GM23338 (cell line): ENCODE results near the gene IFT52. TPM values are rescaled to one million over a fixed set of nuclear protein-coding genes. Genes with fewer than 3 reads are reported as not detected.

Experiments used
- ATAC-seq: fragments of 200-7000 bp; cut with Tn5 transposase; 3 replicates; pipeline ENCODE4 v1.9.1; 2020
- DNase-seq: peaks from one replicate; pipeline ENCODE4 v3.0.0-alpha.2; 2015; ENCODE audit warnings: low spot score
- H2AFZ ChIP-seq: fragments of 200-600 bp; sonication (generic); 2 replicates; pipeline ENCODE4 v1.8.0; 2016; ENCODE audit warnings: antibody characterized with exemption, mild to moderate bottlenecking, moderate library complexity
- H3F3A ChIP-seq: fragments of 200-600 bp; sonication (generic); replicated peaks from 2 replicates; pipeline ENCODE4 v1.8.0; 2017; ENCODE audit warnings: antibody characterized with exemption, mixed run types, low read depth
- H3K27ac ChIP-seq: fragments of 200-600 bp; sonication (generic); 2 replicates; pipeline ENCODE4 v1.6.1; 2016; ENCODE audit warnings: low read depth
- H3K27me3 ChIP-seq: fragments of 200-600 bp; sonication (generic); 2 replicates; pipeline ENCODE4 v1.8.0; 2016; ENCODE audit warnings: mild to moderate bottlenecking, mixed run types, moderate library complexity; ENCODE audit not compliant: insufficient read depth
- H3K36me3 ChIP-seq: fragments of 200-600 bp; sonication (generic); 2 replicates; pipeline ENCODE4 v1.8.0; 2016; ENCODE audit warnings: mild to moderate bottlenecking; ENCODE audit not compliant: insufficient read depth
- H3K4me1 ChIP-seq: fragments of 200-600 bp; sonication (generic); 2 replicates; pipeline ENCODE4 v1.8.0; 2016; ENCODE audit warnings: mild to moderate bottlenecking, moderate library complexity; ENCODE audit not compliant: insufficient read depth
- H3K4me2 ChIP-seq: fragments of 200-600 bp; sonication (generic); 2 replicates; pipeline ENCODE4 v1.7.1; 2017; ENCODE audit warnings: mixed run types
- H3K4me3 ChIP-seq: fragments of 200-600 bp; sonication (generic); 2 replicates; pipeline ENCODE4 v1.6.1; 2016; ENCODE audit warnings: mixed run types
- H3K79me2 ChIP-seq: fragments of 200-600 bp; sonication (generic); replicated peaks from 2 replicates; pipeline ENCODE4 v1.8.0; 2017; ENCODE audit warnings: mild to moderate bottlenecking; ENCODE audit not compliant: insufficient read depth
- H3K9me2 ChIP-seq: fragments of 200-600 bp; sonication (generic); 2 replicates; pipeline ENCODE4 v1.8.0; 2017; ENCODE audit not compliant: insufficient read depth
- H4K20me1 ChIP-seq: fragments of 200-600 bp; sonication (generic); replicated peaks from 2 replicates; pipeline ENCODE4 v1.8.0; 2017; ENCODE audit warnings: mild to moderate bottlenecking; ENCODE audit not compliant: insufficient read depth
- H3K27ac Mint-ChIP-seq: 2 replicates; pipeline ENCODE4 v1.8.0; 2020; ENCODE audit warnings: inconsistent platforms, mild to moderate bottlenecking, moderate library complexity, mixed read lengths
- H3K27me3 Mint-ChIP-seq: 3 replicates; pipeline ENCODE4 v1.8.0; 2022; ENCODE audit warnings: low read depth, mild to moderate bottlenecking, moderate library complexity, mixed read lengths, inconsistent platforms; ENCODE audit not compliant: insufficient read depth, poor library complexity
- H3K36me3 Mint-ChIP-seq: 3 replicates; pipeline ENCODE4 v1.8.0; 2021; ENCODE audit warnings: low read depth, mild to moderate bottlenecking, inconsistent platforms, moderate library complexity, mixed read lengths
- H3K4me1 Mint-ChIP-seq: 3 replicates; pipeline ENCODE4 v1.8.0; 2020; ENCODE audit warnings: mild to moderate bottlenecking, inconsistent platforms, mixed read lengths
- H3K4me3 Mint-ChIP-seq: 3 replicates; pipeline ENCODE4 v1.8.0; 2021; ENCODE audit warnings: moderate library complexity, mild to moderate bottlenecking, inconsistent platforms, mixed read lengths
- H3K9me3 Mint-ChIP-seq: 3 replicates; pipeline ENCODE4 v1.8.0; 2020; ENCODE audit warnings: moderate library complexity, mild to moderate bottlenecking, inconsistent platforms, mixed read lengths
- CREB1 ChIP-seq: fragments of 250-450 bp; sonication (Bioruptor Pico); IDR thresholded peaks from 2 replicates; pipeline ENCODE4 v1.5.0; 2020; ENCODE audit warnings: low read depth, mild to moderate bottlenecking, moderate library complexity
- ETS1 ChIP-seq: IDR thresholded peaks from 2 replicates; pipeline ENCODE4 v1.6.1; 2016; ENCODE audit warnings: antibody characterized with exemption
- EZH2 ChIP-seq: fragments of 200-600 bp; sonication (generic); IDR thresholded peaks from one replicate; pipeline ENCODE4 v1.8.0; 2017; ENCODE audit warnings: antibody characterized with exemption, mild to moderate bottlenecking, low read depth; ENCODE audit not compliant: unreplicated experiment
- EZH2phosphoT487 ChIP-seq: fragments of 200-600 bp; sonication (generic); IDR thresholded peaks from one replicate; pipeline ENCODE4 v1.8.1; 2018; ENCODE audit warnings: antibody characterized with exemption; ENCODE audit not compliant: unreplicated experiment
- JUNB ChIP-seq: IDR thresholded peaks from one replicate; pipeline ENCODE4 v1.6.1; 2016; ENCODE audit warnings: antibody characterized with exemption; ENCODE audit not compliant: unreplicated experiment
- NANOG ChIP-seq: IDR thresholded peaks from 2 replicates; pipeline ENCODE4 v1.6.1; 2016; ENCODE audit warnings: antibody characterized with exemption, borderline replicate concordance
- REST ChIP-seq: IDR thresholded peaks from one replicate; pipeline ENCODE4 v1.6.1; 2018; ENCODE audit warnings: antibody characterized with exemption; ENCODE audit not compliant: unreplicated experiment
- STAT1 ChIP-seq: IDR thresholded peaks from one replicate; pipeline ENCODE4 v1.6.1; 2016; ENCODE audit warnings: antibody characterized with exemption; ENCODE audit not compliant: unreplicated experiment
- ZNF331 ChIP-seq: fragments of 250-450 bp; sonication (Bioruptor Pico); IDR thresholded peaks from 2 replicates; pipeline ENCODE4 v1.5.0; 2020; ENCODE audit warnings: low read depth, mild to moderate bottlenecking, moderate library complexity
- polyA plus RNA-seq: library from polyadenylated mRNA; unstranded; fragments of >200 nt; fragmentation: Nextera tagmentation; extraction: Ambion mirVana; gene quantifications from 2 replicates; pipeline ENCODE4 v1.2.1, GENCODE V29; 2016
- total RNA-seq: library from RNA; depleted of rRNA; stranded (reverse); fragments of >200 nt; shearing (Covaris generic); gene quantifications from 2 replicates; pipeline ENCODE4 v1.2.3, GENCODE V29; 2014
- TF ChIP-seq, protein P1 (sequence below), 2 experiments: fragments of 200-600 bp in 1 of 2; sonication (generic) in 1 of 2; conservative IDR thresholded peaks; 2 replicates each; pipeline versions ENCODE4 v1.5.1 to v1.6.1; 2016 to 2017; ENCODE audit warnings: antibody characterized with exemption in 2 of 2, low read depth in 2 of 2, mild to moderate bottlenecking in 2 of 2, moderate library complexity in 1 of 2

Gene IFT52
- total and polyA plus RNA-seq, 2 experiments from 2014 or later: 30.4 to 39.8 TPM

DNA sequence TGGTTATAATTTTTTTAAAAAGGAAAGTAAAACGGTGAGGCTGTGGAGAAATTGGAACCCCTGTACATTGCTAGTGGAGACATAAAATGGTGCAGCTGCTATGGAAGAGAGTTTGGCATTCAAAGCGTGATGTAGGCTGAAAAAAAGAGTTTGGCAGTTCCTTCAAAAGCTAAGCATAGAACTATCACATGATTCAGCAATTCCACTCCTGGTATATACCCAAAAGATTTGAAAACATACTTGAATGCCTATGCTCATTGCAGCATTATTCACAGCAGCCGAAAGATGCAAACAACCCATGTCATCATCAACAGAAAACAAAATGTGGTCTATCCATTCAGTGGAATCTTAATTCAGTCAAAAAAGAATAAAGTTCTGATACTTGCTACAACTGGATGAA is 36.4 kb upstream of the IFT52 start:
- Mint-ChIP-seq H3K4me1 (peaks cover 7% of the 10 kb centered on the region; the same call in 2 of the 3 replicates), H3K27ac (no peak overlapping the region), H3K9me3 (no peaks in the 10 kb centered on the region), H3K36me3 (no peaks in the 10 kb centered on the region; the same call in 2 of the 3 replicates), H3K27me3 (peaks cover 3% of the 10 kb centered on the region), H3K4me3 (no peak overlapping the region)
- Histone ChIP-seq H3K79me2 (no peaks in the 10 kb centered on the region), H3K4me3 (no peak overlapping the region), H3K9me2 (no peaks in the 10 kb centered on the region), H3K27me3 (no peaks in the 10 kb centered on the region), H3K27ac (no peak overlapping the region), H3K36me3 (no peaks in the 10 kb centered on the region), H4K20me1 (no peaks in the 10 kb centered on the region), H3F3A (no peaks in the 10 kb centered on the region), H3K4me2 (no peak overlapping the region), H3K4me1 (no peaks in the 10 kb centered on the region), H2AFZ (no peak overlapping the region)
- no peak for DNase-seq
- TF ChIP-seq CREB1 (CRISPR knock-in tag) (no peak), EZH2phosphoT487 (no peak), JUNB (no peak), ETS1 (no peak), NANOG (no peak)
- TF ChIP-seq, protein P1, sequence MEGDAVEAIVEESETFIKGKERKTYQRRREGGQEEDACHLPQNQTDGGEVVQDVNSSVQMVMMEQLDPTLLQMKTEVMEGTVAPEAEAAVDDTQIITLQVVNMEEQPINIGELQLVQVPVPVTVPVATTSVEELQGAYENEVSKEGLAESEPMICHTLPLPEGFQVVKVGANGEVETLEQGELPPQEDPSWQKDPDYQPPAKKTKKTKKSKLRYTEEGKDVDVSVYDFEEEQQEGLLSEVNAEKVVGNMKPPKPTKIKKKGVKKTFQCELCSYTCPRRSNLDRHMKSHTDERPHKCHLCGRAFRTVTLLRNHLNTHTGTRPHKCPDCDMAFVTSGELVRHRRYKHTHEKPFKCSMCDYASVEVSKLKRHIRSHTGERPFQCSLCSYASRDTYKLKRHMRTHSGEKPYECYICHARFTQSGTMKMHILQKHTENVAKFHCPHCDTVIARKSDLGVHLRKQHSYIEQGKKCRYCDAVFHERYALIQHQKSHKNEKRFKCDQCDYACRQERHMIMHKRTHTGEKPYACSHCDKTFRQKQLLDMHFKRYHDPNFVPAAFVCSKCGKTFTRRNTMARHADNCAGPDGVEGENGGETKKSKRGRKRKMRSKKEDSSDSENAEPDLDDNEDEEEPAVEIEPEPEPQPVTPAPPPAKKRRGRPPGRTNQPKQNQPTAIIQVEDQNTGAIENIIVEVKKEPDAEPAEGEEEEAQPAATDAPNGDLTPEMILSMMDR (conservative IDR thresholded peaks at IDR 0.05; ENCODE audit: low read depth in 2 of 2): no peak
- no peak for ATAC-seq

DNA sequence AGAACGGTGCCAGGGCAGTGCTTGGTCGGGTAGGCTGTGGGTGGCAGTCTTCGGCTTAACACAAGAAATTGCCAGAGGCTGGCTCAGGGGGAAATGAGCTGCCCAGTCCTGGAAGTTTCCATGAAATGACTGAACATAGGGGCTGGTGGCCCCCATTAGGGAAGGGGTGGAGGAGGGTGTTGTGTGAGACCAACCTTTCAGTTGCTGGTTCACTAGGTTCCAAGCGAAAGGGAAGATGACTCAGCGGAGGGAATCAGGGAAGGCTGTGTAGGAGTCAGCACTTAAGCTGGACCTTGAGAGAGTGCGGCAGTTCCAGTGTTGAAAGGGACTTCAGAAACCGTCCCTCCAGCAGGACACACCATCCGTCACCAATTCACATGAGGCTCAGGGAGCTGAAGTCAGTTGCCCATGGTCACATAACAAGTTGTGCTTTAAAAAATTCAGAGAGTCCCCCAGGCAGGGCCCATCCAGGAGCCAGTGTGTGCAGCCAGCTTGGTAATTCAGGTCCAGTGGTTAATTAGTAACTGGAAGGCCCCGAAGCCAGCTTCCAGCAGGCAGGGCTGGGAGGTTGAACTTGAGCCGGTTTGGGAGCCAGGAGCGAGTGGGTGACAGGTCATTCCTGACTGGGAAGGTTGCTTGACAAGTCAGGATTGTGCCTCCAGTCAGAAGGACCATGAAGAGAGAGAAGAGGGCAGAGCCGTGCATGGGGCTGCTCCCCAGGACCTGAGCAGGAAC is 32.2 kb upstream of the IFT52 start, which contains the start of gene SGK2:
Gene SGK2, plus strand, starts transcription at position 616 of the 735 bp plus-strand sequence. CDS start 7,469 bp downstream, outside the sequence.
- no peak within 1 kb of the TSS for H3K27ac ChIP-seq
- peaks cover 3% of the 10 kb centered on the region; the same call in 2 of the 3 replicates for H3K4me1 Mint-ChIP-seq
- no peaks in the 10 kb centered on the region for H3K36me3 Mint-ChIP-seq
- H2AFZ ChIP-seq: no peak within 1 kb of the TSS
- no peaks in the 10 kb centered on the region for H3F3A ChIP-seq
- no peaks in the 10 kb centered on the region for H3K36me3 ChIP-seq
- no peaks in the 10 kb centered on the region for H3K9me2 ChIP-seq
- H3K4me1 ChIP-seq: no peaks in the 10 kb centered on the region
- H4K20me1 ChIP-seq: no peaks in the 10 kb centered on the region
- TF ChIP-seq CREB1 (CRISPR knock-in tag) (no peak), ZNF331 (CRISPR knock-in tag) (no peak), EZH2 (no peak), STAT1 (no peak), REST (no peak)
- TF ChIP-seq, protein P1 (conservative IDR thresholded peaks at IDR 0.05; ENCODE audit: low read depth in 2 of 2): no peak
- no peak within 1 kb of the TSS for H3K4me2 ChIP-seq
- peak within 1 kb of the TSS; percentile 63 for H3K27ac Mint-ChIP-seq
- H3K4me3 ChIP-seq: no peak within 1 kb of the TSS
- no peaks in the 10 kb centered on the region for H3K79me2 ChIP-seq
- ATAC-seq: no peak
- DNase-seq: no peak
- H3K27me3 ChIP-seq: no peaks in the 10 kb centered on the region
- H3K27me3 Mint-ChIP-seq: peaks cover 5% of the 10 kb centered on the region
- no peaks in the 10 kb centered on the region for H3K9me3 Mint-ChIP-seq
- no peak within 1 kb of the TSS for H3K4me3 Mint-ChIP-seq
